Measurements from ENCODE around the gene DUSP1. TPM values are rescaled to one million over a fixed set of nuclear protein-coding genes. Genes with fewer than 3 reads are reported as not detected.

The DUSP1 gene
- total and polyA plus RNA-seq, 2 of the 13 experiments (the other 11 are each of a cell fraction or from before 2014, with no cell fraction given) = 27.1 to 55.5 TPM

DNA sequence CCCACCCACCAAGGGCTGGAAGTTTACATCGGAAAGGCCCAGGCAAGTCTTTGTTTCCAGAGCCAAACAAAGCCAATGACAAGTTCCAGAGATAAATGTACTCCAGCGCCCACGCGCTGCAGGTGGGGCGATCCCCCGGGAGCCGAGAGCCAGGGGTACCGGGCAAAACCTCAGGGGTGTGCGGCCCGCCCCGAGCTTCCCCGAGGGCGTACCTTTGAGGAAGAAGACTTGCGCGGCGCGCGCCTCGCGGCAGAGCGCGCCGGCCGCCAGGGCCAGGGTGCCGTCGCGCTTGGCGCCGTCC is 671 bp downstream of the DUSP1 start (continued):
- TF ChIP-seq, protein P1, sequence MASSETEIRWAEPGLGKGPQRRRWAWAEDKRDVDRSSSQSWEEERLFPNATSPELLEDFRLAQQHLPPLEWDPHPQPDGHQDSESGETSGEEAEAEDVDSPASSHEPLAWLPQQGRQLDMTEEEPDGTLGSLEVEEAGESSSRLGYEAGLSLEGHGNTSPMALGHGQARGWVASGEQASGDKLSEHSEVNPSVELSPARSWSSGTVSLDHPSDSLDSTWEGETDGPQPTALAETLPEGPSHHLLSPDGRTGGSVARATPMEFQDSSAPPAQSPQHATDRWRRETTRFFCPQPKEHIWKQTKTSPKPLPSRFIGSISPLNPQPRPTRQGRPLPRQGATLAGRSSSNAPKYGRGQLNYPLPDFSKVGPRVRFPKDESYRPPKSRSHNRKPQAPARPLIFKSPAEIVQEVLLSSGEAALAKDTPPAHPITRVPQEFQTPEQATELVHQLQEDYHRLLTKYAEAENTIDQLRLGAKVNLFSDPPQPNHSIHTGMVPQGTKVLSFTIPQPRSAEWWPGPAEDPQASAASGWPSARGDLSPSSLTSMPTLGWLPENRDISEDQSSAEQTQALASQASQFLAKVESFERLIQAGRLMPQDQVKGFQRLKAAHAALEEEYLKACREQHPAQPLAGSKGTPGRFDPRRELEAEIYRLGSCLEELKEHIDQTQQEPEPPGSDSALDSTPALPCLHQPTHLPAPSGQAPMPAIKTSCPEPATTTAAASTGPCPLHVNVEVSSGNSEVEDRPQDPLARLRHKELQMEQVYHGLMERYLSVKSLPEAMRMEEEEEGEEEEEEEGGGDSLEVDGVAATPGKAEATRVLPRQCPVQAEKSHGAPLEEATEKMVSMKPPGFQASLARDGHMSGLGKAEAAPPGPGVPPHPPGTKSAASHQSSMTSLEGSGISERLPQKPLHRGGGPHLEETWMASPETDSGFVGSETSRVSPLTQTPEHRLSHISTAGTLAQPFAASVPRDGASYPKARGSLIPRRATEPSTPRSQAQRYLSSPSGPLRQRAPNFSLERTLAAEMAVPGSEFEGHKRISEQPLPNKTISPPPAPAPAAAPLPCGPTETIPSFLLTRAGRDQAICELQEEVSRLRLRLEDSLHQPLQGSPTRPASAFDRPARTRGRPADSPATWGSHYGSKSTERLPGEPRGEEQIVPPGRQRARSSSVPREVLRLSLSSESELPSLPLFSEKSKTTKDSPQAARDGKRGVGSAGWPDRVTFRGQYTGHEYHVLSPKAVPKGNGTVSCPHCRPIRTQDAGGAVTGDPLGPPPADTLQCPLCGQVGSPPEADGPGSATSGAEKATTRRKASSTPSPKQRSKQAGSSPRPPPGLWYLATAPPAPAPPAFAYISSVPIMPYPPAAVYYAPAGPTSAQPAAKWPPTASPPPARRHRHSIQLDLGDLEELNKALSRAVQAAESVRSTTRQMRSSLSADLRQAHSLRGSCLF (CRISPR knock-in tag; IDR thresholded peaks at IDR 0.05; ENCODE audit: borderline replicate concordance) = no peak
- TF ChIP-seq ARHGAP35 (CRISPR knock-in tag; IDR thresholded peaks at IDR 0.05; ENCODE audit: borderline replicate concordance) (no peak), DMAP1 (CRISPR knock-in tag; IDR thresholded peaks at IDR 0.05) (no peak), ZBTB42 (CRISPR knock-in tag; IDR thresholded peaks at IDR 0.05) (no peak), RCOR2 (CRISPR knock-in tag; IDR thresholded peaks at IDR 0.05) (no peak), MIER3 (CRISPR knock-in tag; IDR thresholded peaks at IDR 0.05; ENCODE audit: borderline replicate concordance) (no peak), MAFF (IDR thresholded peaks at IDR 0.05; ENCODE audit: low read depth, low read length) (no peak), HMGA1 (CRISPR knock-in tag; conservative IDR thresholded peaks at IDR 0.05) (no peak), ASH2L (IDR thresholded peaks at IDR 0.05; ENCODE audit: insufficient read length, low read depth, low read length) (peak; percentile 16), ZNF589 (CRISPR knock-in tag; conservative IDR thresholded peaks at IDR 0.05) (no peak), KLF11 (CRISPR knock-in tag; IDR thresholded peaks at IDR 0.05) (no peak), ZNF343 (CRISPR knock-in tag; IDR thresholded peaks at IDR 0.05) (no peak), ZNF775 (CRISPR knock-in tag; IDR thresholded peaks at IDR 0.05; ENCODE audit: borderline replicate concordance) (no peak), TBX3 (IDR thresholded peaks at IDR 0.05; ENCODE audit: borderline replicate concordance) (no peak), AHR (CRISPR knock-in tag; IDR thresholded peaks at IDR 0.05) (peak; percentile 8; the same call in 1 of the 2 replicates), ZKSCAN8 (CRISPR knock-in tag; IDR thresholded peaks at IDR 0.05; ENCODE audit: borderline replicate concordance) (no peak), ZNF530 (CRISPR knock-in tag; IDR thresholded peaks at IDR 0.05; ENCODE audit: low read depth) (no peak), CCAR2 (optimal IDR thresholded peaks at IDR 0.05; ENCODE audit: low read depth, low read length) (no peak), ZNF251 (CRISPR knock-in tag; IDR thresholded peaks at IDR 0.05) (no peak), ZNF451 (CRISPR knock-in tag; IDR thresholded peaks at IDR 0.05) (no peak), HMG20A (CRISPR knock-in tag; IDR thresholded peaks at IDR 0.05; ENCODE audit: borderline replicate concordance) (no peak), SP140L (CRISPR knock-in tag; IDR thresholded peaks at IDR 0.05; ENCODE audit: borderline replicate concordance) (no peak), SUZ12 (IDR thresholded peaks at IDR 0.05; ENCODE audit: low read depth, low read length) (no peak)
- TF ChIP-seq, protein P2, sequence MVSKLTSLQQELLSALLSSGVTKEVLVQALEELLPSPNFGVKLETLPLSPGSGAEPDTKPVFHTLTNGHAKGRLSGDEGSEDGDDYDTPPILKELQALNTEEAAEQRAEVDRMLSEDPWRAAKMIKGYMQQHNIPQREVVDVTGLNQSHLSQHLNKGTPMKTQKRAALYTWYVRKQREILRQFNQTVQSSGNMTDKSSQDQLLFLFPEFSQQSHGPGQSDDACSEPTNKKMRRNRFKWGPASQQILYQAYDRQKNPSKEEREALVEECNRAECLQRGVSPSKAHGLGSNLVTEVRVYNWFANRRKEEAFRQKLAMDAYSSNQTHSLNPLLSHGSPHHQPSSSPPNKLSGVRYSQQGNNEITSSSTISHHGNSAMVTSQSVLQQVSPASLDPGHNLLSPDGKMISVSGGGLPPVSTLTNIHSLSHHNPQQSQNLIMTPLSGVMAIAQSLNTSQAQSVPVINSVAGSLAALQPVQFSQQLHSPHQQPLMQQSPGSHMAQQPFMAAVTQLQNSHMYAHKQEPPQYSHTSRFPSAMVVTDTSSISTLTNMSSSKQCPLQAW (CRISPR knock-in tag; IDR thresholded peaks at IDR 0.05) = 0 out of 2 replicates have a peak, but pooled peaks have one; percentile 1
- TF ChIP-seq, protein P3, sequence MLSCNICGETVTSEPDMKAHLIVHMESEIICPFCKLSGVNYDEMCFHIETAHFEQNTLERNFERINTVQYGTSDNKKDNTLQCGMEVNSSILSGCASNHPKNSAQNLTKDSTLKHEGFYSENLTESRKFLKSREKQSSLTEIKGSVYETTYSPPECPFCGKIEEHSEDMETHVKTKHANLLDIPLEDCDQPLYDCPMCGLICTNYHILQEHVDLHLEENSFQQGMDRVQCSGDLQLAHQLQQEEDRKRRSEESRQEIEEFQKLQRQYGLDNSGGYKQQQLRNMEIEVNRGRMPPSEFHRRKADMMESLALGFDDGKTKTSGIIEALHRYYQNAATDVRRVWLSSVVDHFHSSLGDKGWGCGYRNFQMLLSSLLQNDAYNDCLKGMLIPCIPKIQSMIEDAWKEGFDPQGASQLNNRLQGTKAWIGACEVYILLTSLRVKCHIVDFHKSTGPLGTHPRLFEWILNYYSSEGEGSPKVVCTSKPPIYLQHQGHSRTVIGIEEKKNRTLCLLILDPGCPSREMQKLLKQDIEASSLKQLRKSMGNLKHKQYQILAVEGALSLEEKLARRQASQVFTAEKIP (CRISPR knock-in tag; IDR thresholded peaks at IDR 0.05; ENCODE audit: borderline replicate concordance) = no peak
